Hepatocyte (in vitro differentiated cells): ENCODE data around the gene TPK1. TPM values are rescaled to one million over a fixed set of nuclear protein-coding genes. Genes with fewer than 3 reads are reported as not detected.

Source experiments
- DNase-seq: peaks from one replicate; pipeline ENCODE4 v3.0.0-alpha.2; 2016; ENCODE audit warnings: low spot score
- H2AFZ ChIP-seq: fragments of 200-600 bp; sonication (generic); 2 replicates; pipeline ENCODE4 v1.6.0; 2016; ENCODE audit warnings: antibody characterized with exemption, mild to moderate bottlenecking
- H3K27ac ChIP-seq: fragments of 200-600 bp; sonication (generic); 2 replicates; pipeline ENCODE4 v1.5.1; 2016; ENCODE audit warnings: mild to moderate bottlenecking
- H3K27me3 ChIP-seq: fragments of 200-600 bp; sonication (generic); 2 replicates; pipeline ENCODE4 v1.6.1; 2016
- H3K36me3 ChIP-seq: fragments of 200-600 bp; sonication (generic); replicated peaks from 2 replicates; pipeline ENCODE4 v1.5.1; 2016; ENCODE audit warnings: low read depth; ENCODE audit not compliant: insufficient read depth
- H3K4me1 ChIP-seq: fragments of 200-600 bp; sonication (generic); 2 replicates; pipeline ENCODE4 v1.5.1; 2016; ENCODE audit warnings: mild to moderate bottlenecking, moderate library complexity; ENCODE audit not compliant: insufficient read depth
- H3K4me2 ChIP-seq: fragments of 200-600 bp; sonication (generic); 2 replicates; pipeline ENCODE4 v1.6.0; 2016
- H3K4me3 ChIP-seq: fragments of 200-600 bp; sonication (generic); 2 replicates; pipeline ENCODE4 v1.5.1; 2016; ENCODE audit warnings: mild to moderate bottlenecking
- H3K79me2 ChIP-seq: fragments of 200-600 bp; sonication (generic); 2 replicates; pipeline ENCODE4 v1.6.0; 2017; ENCODE audit warnings: mild to moderate bottlenecking
- H3K9me2 ChIP-seq: fragments of 200-600 bp; sonication (generic); replicated peaks from 2 replicates; pipeline ENCODE4 v1.6.0; 2017; ENCODE audit warnings: mild to moderate bottlenecking; ENCODE audit not compliant: insufficient read depth
- H3K9me3 ChIP-seq: fragments of 200-600 bp; sonication (generic); 2 replicates; pipeline ENCODE4 v1.5.1; 2016; ENCODE audit warnings: low read depth, mild to moderate bottlenecking
- H4K20me1 ChIP-seq: fragments of 200-600 bp; sonication (generic); 2 replicates; pipeline ENCODE4 v1.6.0; 2016; ENCODE audit warnings: mild to moderate bottlenecking; ENCODE audit not compliant: insufficient read depth, poor library complexity, severe bottlenecking
- EZH2 ChIP-seq: fragments of 200-600 bp; sonication (generic); IDR thresholded peaks from 2 replicates; pipeline ENCODE4 v1.6.1; 2016; ENCODE audit warnings: antibody characterized with exemption, mild to moderate bottlenecking, borderline replicate concordance
- EZH2phosphoT487 ChIP-seq: fragments of 200-600 bp; sonication (generic); IDR thresholded peaks from one replicate; pipeline ENCODE4 v1.6.1; 2018; ENCODE audit warnings: antibody characterized with exemption, mild to moderate bottlenecking, low read depth, moderate library complexity; ENCODE audit not compliant: unreplicated experiment, severe bottlenecking
- WGBS: methylation state at CpG from one replicate; pipeline ENCODE4 v1.1.6; 2016; ENCODE audit warnings: low lambda C conversion rate; ENCODE audit errors: missing lambda C conversion rate; 5-methylcytosine and 5-hydroxymethylcytosine counted together
- polyA plus RNA-seq: library from polyadenylated mRNA; unstranded; fragments of >200 nt; fragmentation: Nextera tagmentation; extraction: Ambion mirVana; gene quantifications from 2 replicates; pipeline ENCODE4 v1.2.1, GENCODE V29; 2016
- total RNA-seq: library from RNA; depleted of rRNA; stranded (reverse); fragments of >200 nt; gene quantifications from 2 replicates; pipeline ENCODE4 v1.2.3, GENCODE V29; 2014
- TF ChIP-seq, protein P1 (sequence below): fragments of 200-600 bp; sonication (generic); IDR thresholded peaks from 2 replicates; pipeline ENCODE4 v1.5.1; 2016; ENCODE audit warnings: antibody characterized with exemption, mild to moderate bottlenecking; ENCODE audit not compliant: poor library complexity

TPK1 gene
- total and polyA plus RNA-seq, 2 experiments from 2014 or later, result 8.7 to 9.7 TPM

DNA sequence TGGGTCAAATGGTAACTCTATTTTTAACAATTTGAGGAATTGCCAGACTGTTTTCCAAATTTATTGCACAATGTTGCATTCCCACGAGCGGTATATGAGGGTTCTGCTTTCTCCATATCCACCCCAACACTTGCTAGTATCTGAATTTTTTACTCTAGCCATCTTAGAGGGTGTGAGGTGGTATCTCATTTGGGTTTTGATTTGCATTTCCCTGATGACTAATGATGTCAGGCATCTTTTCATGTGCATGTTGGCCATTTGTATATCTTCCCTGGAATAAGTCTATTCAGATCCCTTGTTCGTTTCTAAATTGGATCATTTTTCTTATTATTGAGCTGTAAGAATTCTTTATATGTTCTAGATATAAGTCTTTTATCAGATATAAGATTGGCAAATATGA, 97.7 kb downstream of the TPK1 start:
- WGBS, result 44% methylated on average over 3 of the region's 3 CpGs
- Histone ChIP-seq H3K9me3 (no peaks in the 10 kb centered on the region), H3K4me2 (no peak overlapping the region), H2AFZ (no peak overlapping the region), H3K4me3 (no peak overlapping the region), H3K36me3 (no peaks in the 10 kb centered on the region), H4K20me1 (no peaks in the 10 kb centered on the region), H3K4me1 (no peaks in the 10 kb centered on the region), H3K79me2 (no peaks in the 10 kb centered on the region), H3K9me2 (no peaks in the 10 kb centered on the region), H3K27ac (no peak overlapping the region), H3K27me3 (no peaks in the 10 kb centered on the region)
- TF ChIP-seq EZH2, result no peak
- TF ChIP-seq, protein P1, sequence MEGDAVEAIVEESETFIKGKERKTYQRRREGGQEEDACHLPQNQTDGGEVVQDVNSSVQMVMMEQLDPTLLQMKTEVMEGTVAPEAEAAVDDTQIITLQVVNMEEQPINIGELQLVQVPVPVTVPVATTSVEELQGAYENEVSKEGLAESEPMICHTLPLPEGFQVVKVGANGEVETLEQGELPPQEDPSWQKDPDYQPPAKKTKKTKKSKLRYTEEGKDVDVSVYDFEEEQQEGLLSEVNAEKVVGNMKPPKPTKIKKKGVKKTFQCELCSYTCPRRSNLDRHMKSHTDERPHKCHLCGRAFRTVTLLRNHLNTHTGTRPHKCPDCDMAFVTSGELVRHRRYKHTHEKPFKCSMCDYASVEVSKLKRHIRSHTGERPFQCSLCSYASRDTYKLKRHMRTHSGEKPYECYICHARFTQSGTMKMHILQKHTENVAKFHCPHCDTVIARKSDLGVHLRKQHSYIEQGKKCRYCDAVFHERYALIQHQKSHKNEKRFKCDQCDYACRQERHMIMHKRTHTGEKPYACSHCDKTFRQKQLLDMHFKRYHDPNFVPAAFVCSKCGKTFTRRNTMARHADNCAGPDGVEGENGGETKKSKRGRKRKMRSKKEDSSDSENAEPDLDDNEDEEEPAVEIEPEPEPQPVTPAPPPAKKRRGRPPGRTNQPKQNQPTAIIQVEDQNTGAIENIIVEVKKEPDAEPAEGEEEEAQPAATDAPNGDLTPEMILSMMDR, result no peak
- DNase-seq, result no peak

DNA sequence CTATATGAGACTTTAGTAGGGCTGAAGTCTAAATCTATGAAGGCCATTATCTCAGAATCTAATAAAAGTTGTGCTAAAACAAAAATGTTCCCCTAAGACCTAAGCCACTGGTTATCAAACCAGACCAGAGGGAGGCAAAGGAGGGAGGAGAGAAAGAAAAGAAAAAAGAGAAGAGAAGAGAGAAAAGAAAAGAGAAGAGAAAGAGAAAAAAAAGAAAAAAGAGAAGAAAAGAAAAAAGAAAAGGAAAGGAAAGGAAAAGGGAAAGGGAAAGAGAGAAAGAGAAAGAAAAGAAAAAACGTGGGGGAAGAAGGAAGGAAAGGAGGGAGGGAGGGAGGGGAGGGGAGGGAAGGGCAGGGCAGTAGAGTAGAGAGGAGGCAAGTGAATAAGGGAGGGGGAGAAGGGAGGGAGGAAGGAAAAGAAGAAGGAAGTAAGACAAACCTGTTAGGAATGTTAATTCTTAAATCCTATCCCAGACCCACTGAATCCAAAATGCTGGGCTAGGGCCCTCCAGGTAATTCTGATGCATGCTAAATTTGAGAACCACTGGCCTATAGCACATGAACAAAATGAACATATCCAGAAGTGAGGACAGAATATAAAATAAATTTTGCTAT, 98.9 kb downstream of the TPK1 start:
- H3K9me3 ChIP-seq, result no peaks in the 10 kb centered on the region
- no peak overlapping the region for H3K27ac ChIP-seq
- no peak overlapping the region for H3K4me2 ChIP-seq
- no peaks in the 10 kb centered on the region for H3K4me1 ChIP-seq
- H3K9me2 ChIP-seq, result no peaks in the 10 kb centered on the region
- TF ChIP-seq EZH2phosphoT487, result no peak
- no peak for TF ChIP-seq EZH2
- TF ChIP-seq, protein P1, result no peak
- H3K79me2 ChIP-seq, result no peaks in the 10 kb centered on the region
- no peaks in the 10 kb centered on the region for H3K27me3 ChIP-seq
- H2AFZ ChIP-seq, result no peak overlapping the region
- H3K4me3 ChIP-seq, result no peak overlapping the region
- no peaks in the 10 kb centered on the region for H3K36me3 ChIP-seq
- no peaks in the 10 kb centered on the region for H4K20me1 ChIP-seq
- no peak for DNase-seq
- WGBS, result no CpG with 5 or more reads among the region's 1 CpG

DNA sequence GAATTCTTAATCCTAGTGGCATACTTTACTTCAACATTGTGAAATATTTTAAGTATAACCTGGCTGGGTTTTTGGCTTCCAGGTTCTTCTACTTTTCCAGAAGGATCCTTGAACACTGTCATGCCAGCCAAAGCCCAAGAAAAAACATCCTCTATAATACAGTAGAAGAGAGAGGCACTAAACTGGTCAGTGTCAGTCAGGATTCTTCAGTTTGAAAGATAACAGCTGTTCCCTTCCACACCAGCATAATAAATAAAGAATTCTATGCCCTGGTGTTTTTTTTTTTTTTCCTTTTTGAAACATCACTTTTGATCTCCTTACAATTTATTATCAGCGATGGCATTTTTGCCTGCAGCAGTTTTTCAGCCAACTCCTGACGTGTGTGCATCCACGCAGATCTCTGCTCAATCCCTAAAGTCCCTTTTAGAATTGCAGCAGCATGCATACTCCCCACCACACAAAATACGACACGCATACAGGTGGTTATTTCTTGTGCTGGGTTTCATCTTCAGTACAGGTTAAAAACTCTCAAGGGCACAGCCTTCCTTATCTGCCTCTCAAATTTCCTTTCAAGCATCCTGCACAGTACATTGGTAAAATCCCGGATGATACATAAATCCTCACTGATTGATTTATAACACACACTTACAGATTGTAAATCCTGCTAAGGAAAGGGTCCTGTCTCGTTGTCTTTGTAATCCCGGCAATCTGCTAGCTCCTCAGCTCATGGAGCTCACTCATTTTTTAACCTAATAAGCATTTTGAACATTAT, 100.2 kb downstream of the TPK1 start:
- H3K27ac ChIP-seq, result no peak overlapping the region
- no peaks in the 10 kb centered on the region for H4K20me1 ChIP-seq
- TF ChIP-seq EZH2phosphoT487 (no peak), EZH2 (no peak)
- TF ChIP-seq, protein P1, result no peak
- H3K9me3 ChIP-seq, result no peaks in the 10 kb centered on the region
- no peaks in the 10 kb centered on the region for H3K27me3 ChIP-seq
- H3K79me2 ChIP-seq, result no peaks in the 10 kb centered on the region
- H3K4me2 ChIP-seq, result no peak overlapping the region
- no peaks in the 10 kb centered on the region for H3K36me3 ChIP-seq
- DNase-seq, result no peak
- no peaks in the 10 kb centered on the region for H3K9me2 ChIP-seq
- H2AFZ ChIP-seq, result no peak overlapping the region
- 35% methylated on average over 8 of the region's 8 CpGs for WGBS
- no peaks in the 10 kb centered on the region for H3K4me1 ChIP-seq
- no peak overlapping the region for H3K4me3 ChIP-seq
